ENCODE data around the gene NID2. TPM values are rescaled to one million over a fixed set of nuclear protein-coding genes. Genes with fewer than 3 reads are reported as not detected.

NID2 gene
- total and polyA plus RNA-seq, 2 donors (not counting 1 experiment from before 2014, with no cell fraction given): not detected

DNA sequence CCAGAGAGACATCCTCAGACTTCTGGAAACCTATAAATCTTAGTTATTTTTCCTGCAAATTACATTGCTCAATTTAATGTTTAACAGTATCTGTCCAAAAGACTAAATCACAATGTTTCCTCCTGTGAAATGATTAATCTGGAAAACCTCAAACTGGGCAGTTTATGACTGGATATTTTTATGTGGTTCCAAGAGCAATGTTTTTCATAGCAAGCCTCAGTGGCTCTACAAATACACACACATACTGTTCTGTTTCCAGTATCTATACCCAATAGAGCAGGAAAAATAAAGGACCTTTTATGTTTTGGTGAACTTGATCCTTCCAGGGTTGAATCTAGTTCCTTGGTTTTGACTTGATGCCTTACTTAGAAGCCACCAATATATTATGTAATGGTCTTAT, 9.2 kb downstream of the NID2 start:
- Histone ChIP-seq H3K4me3 (ENCODE audit: control extremely low read depth in 1 of 5, extremely low read depth in 1 of 5, insufficient read depth in 1 of 5, low read depth in 2 of 5, low read length in 4 of 5) (no peak overlapping the region), H3K27me3 (replicated peaks in 1 of 4; ENCODE audit: control extremely low read depth in 1 of 4, control insufficient read depth in 3 of 4, insufficient read depth in 4 of 4, low read length in 3 of 4) (no peaks in the 10 kb centered on the region), H3K27ac (ENCODE audit: low read length in 2 of 2) (no peak overlapping the region), H4K20me1 (ENCODE audit: control insufficient read depth, insufficient read depth, low read length, poor library complexity, severe bottlenecking) (no peaks in the 10 kb centered on the region), H3K36me3 (replicated peaks in 1 of 2; ENCODE audit: control extremely low read depth in 1 of 2, control insufficient read depth in 1 of 2, extremely low read depth in 1 of 2, insufficient read depth in 2 of 2, low read length in 1 of 2) (no peaks in the 10 kb centered on the region), H3K4me2 (replicated peaks; ENCODE audit: low read depth, low read length, poor library complexity, severe bottlenecking) (no peak overlapping the region), H3K9me3 (ENCODE audit: control extremely low read depth in 1 of 3, control insufficient read depth in 2 of 3, insufficient read depth in 1 of 3, low read length in 2 of 3) (no peaks in the 10 kb centered on the region), H3K9ac (ENCODE audit: low read length) (no peak overlapping the region), H2AFZ (ENCODE audit: insufficient read depth, low read depth, low read length, poor library complexity, severe bottlenecking) (no peak overlapping the region), H3K79me2 (ENCODE audit: control insufficient read depth, insufficient read depth, low read length) (no peaks in the 10 kb centered on the region), H3K4me1 (ENCODE audit: control insufficient read depth in 2 of 2, insufficient read depth in 2 of 2, low read length in 2 of 2) (no peaks in the 10 kb centered on the region)
- POLR2A ChIA-PET: no interaction called here
- Mint-ChIP-seq H3K4me3 (no peak overlapping the region), H3K9me3 (ENCODE audit: insufficient read depth) (no peaks in the 10 kb centered on the region), H3K27me3 (peaks cover 31% of the 10 kb centered on the region), H3K4me1 (no peaks in the 10 kb centered on the region), H3K27ac (no peak overlapping the region)
- no peak for TF ChIP-seq EZH2 (IDR thresholded peaks at IDR 0.05; ENCODE audit: borderline replicate concordance, insufficient read depth, low read depth, low read length, poor library complexity, severe bottlenecking)
- TF ChIP-seq, protein P1, sequence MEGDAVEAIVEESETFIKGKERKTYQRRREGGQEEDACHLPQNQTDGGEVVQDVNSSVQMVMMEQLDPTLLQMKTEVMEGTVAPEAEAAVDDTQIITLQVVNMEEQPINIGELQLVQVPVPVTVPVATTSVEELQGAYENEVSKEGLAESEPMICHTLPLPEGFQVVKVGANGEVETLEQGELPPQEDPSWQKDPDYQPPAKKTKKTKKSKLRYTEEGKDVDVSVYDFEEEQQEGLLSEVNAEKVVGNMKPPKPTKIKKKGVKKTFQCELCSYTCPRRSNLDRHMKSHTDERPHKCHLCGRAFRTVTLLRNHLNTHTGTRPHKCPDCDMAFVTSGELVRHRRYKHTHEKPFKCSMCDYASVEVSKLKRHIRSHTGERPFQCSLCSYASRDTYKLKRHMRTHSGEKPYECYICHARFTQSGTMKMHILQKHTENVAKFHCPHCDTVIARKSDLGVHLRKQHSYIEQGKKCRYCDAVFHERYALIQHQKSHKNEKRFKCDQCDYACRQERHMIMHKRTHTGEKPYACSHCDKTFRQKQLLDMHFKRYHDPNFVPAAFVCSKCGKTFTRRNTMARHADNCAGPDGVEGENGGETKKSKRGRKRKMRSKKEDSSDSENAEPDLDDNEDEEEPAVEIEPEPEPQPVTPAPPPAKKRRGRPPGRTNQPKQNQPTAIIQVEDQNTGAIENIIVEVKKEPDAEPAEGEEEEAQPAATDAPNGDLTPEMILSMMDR (IDR thresholded peaks at IDR 0.05): no peak
- CTCF ChIA-PET: no interaction called here
- ATAC-seq (ENCODE audit: low read depth) (no peak), DNase-seq (no peak)
- intact Hi-C loops (cut with micrococcal nuclease): no loop called here

DNA sequence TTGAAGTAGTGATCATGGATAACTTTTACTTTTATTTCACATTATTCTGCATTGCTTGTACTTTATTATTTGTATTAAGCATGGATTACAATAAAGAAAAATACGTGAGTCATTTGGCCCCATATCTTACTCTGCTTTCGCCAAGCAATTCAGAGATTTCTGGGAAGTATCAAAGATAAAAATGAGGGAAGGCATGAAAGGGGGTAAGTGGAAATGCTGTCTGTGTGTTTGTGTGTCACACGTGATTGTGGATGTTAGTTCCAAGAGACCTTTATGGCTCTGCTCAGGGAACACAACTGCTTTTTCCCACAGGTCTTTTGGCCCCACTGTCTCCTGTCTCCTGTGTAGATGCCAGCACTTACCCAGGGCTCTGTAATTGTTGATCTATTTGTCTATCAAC, 10.5 kb downstream of the NID2 start:
- H3K4me3 Mint-ChIP-seq: no peak overlapping the region
- no peaks in the 10 kb centered on the region for H3K4me1 ChIP-seq (ENCODE audit: control insufficient read depth in 2 of 2, insufficient read depth in 2 of 2, low read length in 2 of 2)
- no peak overlapping the region for H2AFZ ChIP-seq (ENCODE audit: insufficient read depth, low read depth, low read length, poor library complexity, severe bottlenecking)
- no peak overlapping the region for H3K4me3 ChIP-seq (ENCODE audit: control extremely low read depth in 1 of 5, extremely low read depth in 1 of 5, insufficient read depth in 1 of 5, low read depth in 2 of 5, low read length in 4 of 5)
- H3K27me3 ChIP-seq (replicated peaks in 1 of 4; ENCODE audit: control extremely low read depth in 1 of 4, control insufficient read depth in 3 of 4, insufficient read depth in 4 of 4, low read length in 3 of 4): peaks cover 0 to 6% (median 0%) of the 10 kb centered on the region in 4 experiments
- 93% methylated on average over 2 of the region's 3 CpGs for WGBS (ENCODE audit: insufficient coverage)
- H3K79me2 ChIP-seq (ENCODE audit: control insufficient read depth, insufficient read depth, low read length): no peaks in the 10 kb centered on the region
- ChIA-PET CTCF (no interaction called here), POLR2A (no interaction called here)
- no peaks in the 10 kb centered on the region for H4K20me1 ChIP-seq (ENCODE audit: control insufficient read depth, insufficient read depth, low read length, poor library complexity, severe bottlenecking)
- ATAC-seq (ENCODE audit: low read depth) (no peak), DNase-seq (no peak)
- no peaks in the 10 kb centered on the region for H3K36me3 ChIP-seq (replicated peaks in 1 of 2; ENCODE audit: control extremely low read depth in 1 of 2, control insufficient read depth in 1 of 2, extremely low read depth in 1 of 2, insufficient read depth in 2 of 2, low read length in 1 of 2)
- no peak overlapping the region for H3K9ac ChIP-seq (ENCODE audit: low read length)
- intact Hi-C loops (cut with micrococcal nuclease): no loop called here
- no peak overlapping the region for H3K4me2 ChIP-seq (replicated peaks; ENCODE audit: low read depth, low read length, poor library complexity, severe bottlenecking)
- H3K27ac ChIP-seq (ENCODE audit: low read length in 2 of 2): no peak overlapping the region
- no peak overlapping the region for H3K27ac Mint-ChIP-seq
- TF ChIP-seq, protein P1 (IDR thresholded peaks at IDR 0.05): no peak
- no peak for TF ChIP-seq EZH2 (IDR thresholded peaks at IDR 0.05; ENCODE audit: borderline replicate concordance, insufficient read depth, low read depth, low read length, poor library complexity, severe bottlenecking)
- no peaks in the 10 kb centered on the region for H3K4me1 Mint-ChIP-seq
- no peaks in the 10 kb centered on the region for H3K9me3 Mint-ChIP-seq (ENCODE audit: insufficient read depth)
- H3K27me3 Mint-ChIP-seq: peaks cover 27% of the 10 kb centered on the region
- H3K9me3 ChIP-seq (ENCODE audit: control extremely low read depth in 1 of 3, control insufficient read depth in 2 of 3, insufficient read depth in 1 of 3, low read length in 2 of 3): no peaks in the 10 kb centered on the region

Measured in B cell (primary cell).